ENCODE results near the gene NR6A1.

The NR6A1 gene

GRCh38 chr9:124665391-124666058 is 105.6 kb downstream of the NR6A1 start (continued):
- TF ChIP-seq ZNF600 (tag by site-specific recombination; IDR thresholded peaks at IDR 0.05) (0 out of 2 replicates have a peak, but pooled peaks have one; percentile 33), MYNN (tag by site-specific recombination; IDR thresholded peaks at IDR 0.05; ENCODE audit: borderline replicate concordance) (peak; percentile 50; the same call in 1 of the 2 replicates), ZNF518A (tag by site-specific recombination; conservative IDR thresholded peaks at IDR 0.05; ENCODE audit: low read depth) (no peak), SP3 (tag by site-specific recombination; IDR thresholded peaks at IDR 0.05) (no peak), SP7 (tag by site-specific recombination; IDR thresholded peaks at IDR 0.05) (peak; percentile 76)

GRCh38 chr9:124664143-124664542 is 107.0 kb downstream of the NR6A1 start:
- ChIA-PET POLR2A (no interaction called here), CTCF (interaction anchor here (0.6 to 1.8 kb wide), 4 partner anchors 18 to 177 kb away, joined by 3 to 8 read pairs (median 5); no protein-coding TSS in a partner anchor)
- Histone ChIP-seq H3K36me3 (ENCODE audit: control insufficient read depth in 2 of 2, insufficient read depth in 1 of 2, low read length in 2 of 2) (no peaks in the 10 kb centered on the region), H3K4me3 (ENCODE audit: low read depth, low read length) (no peak overlapping the region), H3K27ac (ENCODE audit: extremely low read depth, low read depth, low read length) (no peak overlapping the region; the same call in 1 of the 2 replicates), H3K9me3 (ENCODE audit: control insufficient read depth, insufficient read depth, low read depth, low read length) (no peaks in the 10 kb centered on the region), H3K4me1 (ENCODE audit: control insufficient read depth, insufficient read depth, low read length) (peaks cover 6% of the 10 kb centered on the region; the same call in 1 of the 2 replicates)
- TF ChIP-seq ATF2 (tag by site-specific recombination; IDR thresholded peaks at IDR 0.05; ENCODE audit: low read depth) (peak; percentile 82), ZNF830 (tag by site-specific recombination; IDR thresholded peaks at IDR 0.05; ENCODE audit: low read depth) (no peak), ZNF629 (tag by site-specific recombination; IDR thresholded peaks at IDR 0.05) (peak; percentile 46; the same call in 1 of the 2 replicates), ZNF221 (tag by site-specific recombination; IDR thresholded peaks at IDR 0.05; ENCODE audit: borderline replicate concordance) (no peak), SCRT2 (tag by site-specific recombination; IDR thresholded peaks at IDR 0.05) (0 out of 2 replicates have a peak, but pooled peaks have one; percentile 20)

GRCh38 chr9:124663046-124663961 is 107.8 kb downstream of the NR6A1 start:
- POLR2A ChIA-PET, result no interaction called here
- CTCF ChIA-PET, result interaction anchor here (1.1 to 7.7 kb wide), 4 partner anchors 22 to 49 kb away, joined by 3 to 65 read pairs (median 20); no protein-coding TSS in a partner anchor
- no peak for TF ChIP-seq ZNF214 (tag by site-specific recombination; IDR thresholded peaks at IDR 0.05; ENCODE audit: borderline replicate concordance)
- TF ChIP-seq GLIS2 (tag by site-specific recombination; IDR thresholded peaks at IDR 0.05), result no peak
- no peak for TF ChIP-seq TCF7L2 (IDR thresholded peaks at IDR 0.05; ENCODE audit: borderline replicate concordance, low read depth, low read length)
- no peak for TF ChIP-seq ZNF473 (tag by site-specific recombination; IDR thresholded peaks at IDR 0.05)
- TF ChIP-seq RBAK (tag by site-specific recombination; IDR thresholded peaks at IDR 0.05), result no peak
- TF ChIP-seq KLF17 (tag by site-specific recombination; IDR thresholded peaks at IDR 0.05), result no peak
- TF ChIP-seq ZNF23 (tag by site-specific recombination; IDR thresholded peaks at IDR 0.05; ENCODE audit: borderline replicate concordance), result no peak
- TF ChIP-seq PRDM6 (tag by site-specific recombination; IDR thresholded peaks at IDR 0.05), result no peak

More at GRCh38 chr9:124663046-124663961, 107.8 kb downstream of the NR6A1 start:
- no peaks in the 10 kb centered on the region for H3K9me3 ChIP-seq (ENCODE audit: control insufficient read depth, insufficient read depth, low read depth, low read length)
- no peak overlapping the region for H3K27ac ChIP-seq (ENCODE audit: extremely low read depth, low read depth, low read length)
- H3K36me3 ChIP-seq (ENCODE audit: control insufficient read depth in 2 of 2, insufficient read depth in 1 of 2, low read length in 2 of 2), result no peaks in the 10 kb centered on the region
- H3K4me1 ChIP-seq (ENCODE audit: control insufficient read depth, insufficient read depth, low read length), result peaks cover 6% of the 10 kb centered on the region; the same call in 1 of the 2 replicates
- no peak overlapping the region for H3K4me3 ChIP-seq (ENCODE audit: low read depth, low read length)

Data from HEK293 (cell line).